ENCODE data around the gene HOXA13.

Gene HOXA13

GRCh38 chr7:27146491-27147198 is 53.2 kb downstream of the HOXA13 start:
- no peak for DNase-seq

DNA sequence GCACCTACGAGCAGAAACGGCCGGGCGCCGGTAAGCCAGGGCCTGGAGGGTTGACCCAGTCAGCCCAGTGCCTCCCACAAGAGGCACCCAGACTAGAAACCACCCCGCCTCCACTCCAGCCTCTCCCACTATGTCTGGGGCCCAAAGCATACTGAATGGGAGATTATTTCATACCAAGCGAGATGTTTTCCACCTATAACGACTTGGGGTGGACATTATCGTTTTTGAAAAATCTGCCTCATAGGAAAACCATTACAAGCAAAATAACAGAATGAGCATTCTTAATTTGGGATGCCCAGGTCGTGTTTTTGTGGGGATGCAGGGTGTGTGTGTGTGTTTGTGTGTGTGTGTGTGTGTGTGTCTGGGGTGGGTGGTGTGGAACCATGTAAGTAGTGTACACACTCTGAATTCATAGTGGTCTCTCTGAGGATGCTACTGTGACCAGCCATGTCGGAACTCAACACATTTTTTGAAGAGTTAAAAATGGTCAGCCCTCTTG is 53.9 kb downstream of the HOXA13 start:
- DNase-seq = no peak

DNA sequence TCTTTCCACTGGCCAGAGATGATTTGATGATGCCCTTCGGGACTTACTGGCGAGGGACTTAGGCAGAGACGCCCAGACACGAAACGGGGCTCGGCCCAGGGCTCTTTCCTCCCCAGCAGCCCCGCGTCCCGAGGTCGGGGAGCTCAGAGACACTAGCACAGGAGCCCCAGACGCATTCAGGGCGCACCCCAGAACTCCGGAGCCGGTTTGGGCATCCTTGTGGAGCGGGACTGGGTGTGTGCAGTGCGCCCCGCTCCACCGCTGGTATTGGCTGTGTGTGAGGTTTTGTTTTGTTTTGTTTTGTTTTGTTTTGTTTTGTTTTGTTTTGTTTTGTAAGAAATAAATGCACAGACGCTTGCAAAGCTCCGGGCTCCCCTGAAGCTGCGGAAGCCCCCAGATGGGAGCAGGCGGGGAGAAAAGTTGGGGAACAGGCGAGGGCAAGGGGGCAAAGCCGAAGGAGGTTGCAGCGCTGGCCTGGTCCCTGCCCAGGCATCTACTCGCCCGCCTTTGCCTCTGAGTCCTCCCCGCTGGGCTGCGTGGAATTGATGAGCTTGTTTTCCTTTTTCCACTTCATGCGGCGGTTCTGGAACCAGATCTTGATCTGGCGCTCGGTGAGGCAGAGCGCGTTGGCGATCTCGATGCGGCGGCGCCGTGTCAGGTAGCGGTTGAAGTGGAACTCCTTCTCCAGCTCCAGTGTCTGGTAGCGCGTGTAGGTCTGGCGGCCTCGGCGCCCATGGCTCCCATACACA is 54.6 kb downstream of the HOXA13 start:
- DNase-seq = no peak

GRCh38 chr7:27144781-27145164 is 55.1 kb downstream of the HOXA13 start:
- DNase-seq = no peak

All from CD4-positive, alpha-beta T cell treated with Interleukin-6 for 4 hours (primary cell).